GM19372 (cell line): ENCODE measurements around the gene SFMBT1.

Source experiments
- ATAC-seq: cut with Tn5 transposase; IDR thresholded peaks from one replicate; pipeline ENCODE4 v1.9.1; 2021; ENCODE audit warnings: mild to moderate bottlenecking, low read depth, moderate library complexity; ENCODE audit not compliant: unreplicated experiment

Gene SFMBT1

GRCh38 chr3:53005854-53006513 lies 39.9 kb downstream of the SFMBT1 start:
- ATAC-seq: no peak

- no peak for ATAC-seq
Measured at GRCh38 chr3:53005338-53005737, 40.5 kb downstream of the SFMBT1 start.

GRCh38 chr3:53003320-53003719 lies 42.6 kb downstream of the SFMBT1 start:
- no peak for ATAC-seq

- ATAC-seq: no peak
Measured at GRCh38 chr3:52998771-52999513, 46.9 kb downstream of the SFMBT1 start.

- no peak for ATAC-seq
Measured at GRCh38 chr3:52990637-52991036, 55.2 kb downstream of the SFMBT1 start.

- ATAC-seq: no peak
Measured at GRCh38 chr3:52986938-52987337, 58.9 kb downstream of the SFMBT1 start.

GRCh38 chr3:52986049-52986448 lies 59.8 kb downstream of the SFMBT1 start:
- ATAC-seq: no peak

GRCh38 chr3:52983828-52984227 lies 62.0 kb downstream of the SFMBT1 start:
- ATAC-seq: no peak

GRCh38 chr3:52983336-52983807 lies 62.5 kb downstream of the SFMBT1 start:
- peak; percentile 87 for ATAC-seq

- ATAC-seq: peak; percentile 28
Measured at GRCh38 chr3:52982839-52983238, 63.0 kb downstream of the SFMBT1 start.

GRCh38 chr3:52979190-52979983 lies 66.5 kb downstream of the SFMBT1 start:
- ATAC-seq: no peak

- ATAC-seq: no peak
Measured at GRCh38 chr3:52978109-52978754, 67.6 kb downstream of the SFMBT1 start.

GRCh38 chr3:52973806-52974205 lies 72.1 kb downstream of the SFMBT1 start:
- ATAC-seq: no peak

- ATAC-seq: no peak
Measured at GRCh38 chr3:52971895-52972294, 74.0 kb downstream of the SFMBT1 start.

GRCh38 chr3:52967398-52967797 lies 78.5 kb downstream of the SFMBT1 start:
- ATAC-seq: no peak

- no peak for ATAC-seq
Measured at GRCh38 chr3:52962160-52962559, 83.7 kb downstream of the SFMBT1 start.

- no peak for ATAC-seq
Measured at GRCh38 chr3:52959773-52960172, 86.1 kb downstream of the SFMBT1 start.

GRCh38 chr3:52939600-52939999 lies 106.3 kb downstream of the SFMBT1 start:
- ATAC-seq: no peak

GRCh38 chr3:52934630-52935530 lies 111.0 kb downstream of the SFMBT1 start:
- ATAC-seq: no peak

GRCh38 chr3:52931889-52932288 lies 114.0 kb downstream of the SFMBT1 start:
- ATAC-seq: no peak
